ENCODE data around the gene PACSIN1. TPM values are rescaled to one million over a fixed set of nuclear protein-coding genes. Genes with fewer than 3 reads are reported as not detected.
A peak's percentile ranks its signal among the peaks of the same experiment; 100 is the strongest.

PACSIN1 gene
- total and polyA plus RNA-seq, 7 donors: 0.11 to 0.17 (median 0.11) TPM; not detected in 4

DNA sequence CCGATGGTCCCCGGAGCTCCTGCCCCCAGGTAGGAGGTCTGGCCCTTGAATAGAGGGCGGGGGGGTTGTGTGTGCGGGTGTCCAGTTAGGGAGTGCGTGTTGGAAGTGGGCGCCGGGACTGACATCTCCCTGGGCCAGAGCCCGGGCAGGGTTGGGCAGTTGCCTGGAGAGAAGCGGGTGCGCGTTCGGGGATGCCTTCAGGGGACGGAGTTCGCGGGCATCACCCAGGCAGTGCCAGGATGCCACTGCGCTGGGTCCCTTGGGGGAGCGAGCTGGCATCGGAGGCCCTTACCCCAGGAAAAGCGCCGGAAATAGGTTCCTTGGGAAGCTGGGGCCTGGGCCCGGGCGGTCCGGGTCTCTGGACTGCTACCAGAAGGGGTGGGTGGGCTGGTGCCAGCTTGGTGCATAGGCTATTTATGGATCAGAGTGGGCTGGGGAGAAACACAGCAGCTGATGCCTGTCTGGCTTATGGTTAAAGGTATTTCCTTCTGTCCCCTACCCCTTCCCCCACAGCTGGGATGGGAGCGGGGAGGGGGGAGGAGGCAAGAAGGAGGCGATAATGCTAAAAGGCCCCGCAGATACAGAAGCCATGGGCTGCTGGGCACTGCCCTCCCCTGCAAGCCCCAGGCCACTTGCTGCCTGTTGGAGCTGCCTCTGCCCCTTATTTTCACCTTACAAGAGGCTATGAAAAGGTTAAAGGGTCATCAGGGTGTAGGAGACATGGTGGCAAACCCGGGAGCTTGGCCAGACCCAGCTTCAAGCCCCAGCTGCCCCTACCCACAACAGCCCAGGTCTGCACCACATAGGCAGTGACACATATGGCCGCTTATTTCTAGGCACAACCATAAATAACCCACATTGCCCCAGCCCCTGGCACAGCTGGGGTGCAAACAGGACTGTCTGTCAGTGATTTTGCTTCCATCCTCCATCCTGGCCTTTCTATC lies 638 bp downstream of the PACSIN1 start:
- TF ChIP-seq, protein P1, sequence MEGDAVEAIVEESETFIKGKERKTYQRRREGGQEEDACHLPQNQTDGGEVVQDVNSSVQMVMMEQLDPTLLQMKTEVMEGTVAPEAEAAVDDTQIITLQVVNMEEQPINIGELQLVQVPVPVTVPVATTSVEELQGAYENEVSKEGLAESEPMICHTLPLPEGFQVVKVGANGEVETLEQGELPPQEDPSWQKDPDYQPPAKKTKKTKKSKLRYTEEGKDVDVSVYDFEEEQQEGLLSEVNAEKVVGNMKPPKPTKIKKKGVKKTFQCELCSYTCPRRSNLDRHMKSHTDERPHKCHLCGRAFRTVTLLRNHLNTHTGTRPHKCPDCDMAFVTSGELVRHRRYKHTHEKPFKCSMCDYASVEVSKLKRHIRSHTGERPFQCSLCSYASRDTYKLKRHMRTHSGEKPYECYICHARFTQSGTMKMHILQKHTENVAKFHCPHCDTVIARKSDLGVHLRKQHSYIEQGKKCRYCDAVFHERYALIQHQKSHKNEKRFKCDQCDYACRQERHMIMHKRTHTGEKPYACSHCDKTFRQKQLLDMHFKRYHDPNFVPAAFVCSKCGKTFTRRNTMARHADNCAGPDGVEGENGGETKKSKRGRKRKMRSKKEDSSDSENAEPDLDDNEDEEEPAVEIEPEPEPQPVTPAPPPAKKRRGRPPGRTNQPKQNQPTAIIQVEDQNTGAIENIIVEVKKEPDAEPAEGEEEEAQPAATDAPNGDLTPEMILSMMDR (IDR thresholded peaks at IDR 0.05): no peak
- Histone ChIP-seq H3K27me3 (ENCODE audit: insufficient read depth in 3 of 3, low read length in 2 of 3) (peaks cover 0 to 27% (median 6%) of the 10 kb centered on the region in 3 donors), H3K36me3 (ENCODE audit: insufficient read depth in 1 of 2, low read depth in 1 of 2) (no peaks in the 10 kb centered on the region), H3K4me3 (peak overlapping the region; percentile 58), H3K4me1 (no peaks in the 10 kb centered on the region), H3K9me3 (no peaks in the 10 kb centered on the region), H3K27ac (no peak overlapping the region)
- WGBS, 3 donors: 21 to 28% (median 21%) methylated on average over 27 to 28 of the region's 28 CpGs
- ATAC-seq (no peak), DNase-seq (no peak)
- intact Hi-C loops (cut with DNase I): loop anchor here in 1 of 2 donors (1.0 kb wide), 1 partner anchor 13 kb away; no protein-coding TSS in a partner anchor

DNA sequence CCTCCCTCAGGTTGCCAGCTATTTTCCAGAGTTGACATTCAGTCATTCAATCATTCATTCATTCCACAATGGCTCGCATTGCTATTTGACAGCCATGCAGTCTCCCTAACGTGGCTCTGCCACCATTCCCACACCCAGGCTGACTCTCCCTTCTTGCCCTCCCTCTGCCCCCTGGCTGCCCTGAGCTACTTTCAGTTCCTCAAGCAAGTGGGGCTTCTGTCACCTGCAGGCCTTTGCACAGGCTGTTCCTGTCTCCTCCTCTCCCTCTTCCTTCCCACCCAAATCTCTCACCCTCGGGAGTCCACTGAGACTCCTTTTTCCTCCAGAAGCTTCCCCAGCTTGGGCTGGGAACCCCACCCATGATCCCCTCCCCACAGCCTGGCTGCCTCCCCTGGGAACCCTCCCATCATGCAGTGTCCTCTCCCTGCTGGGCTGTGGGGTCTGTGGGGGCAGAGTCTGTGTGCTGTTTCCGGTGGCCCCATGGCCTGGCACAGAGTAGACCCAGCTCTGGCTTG lies 2.6 kb downstream of the PACSIN1 start:
- intact Hi-C loops (cut with DNase I): no loop called here
- H3K9me3 ChIP-seq: no peaks in the 10 kb centered on the region
- 79 to 90% (median 86%) methylated on average over 4 of the region's 4 CpGs for WGBS, 3 donors
- no peak overlapping the region for H3K4me3 ChIP-seq
- no peak for DNase-seq
- no peak for ATAC-seq
- TF ChIP-seq, protein P1 (IDR thresholded peaks at IDR 0.05): no peak
- H3K27ac ChIP-seq: no peak overlapping the region
- no peaks in the 10 kb centered on the region for H3K4me1 ChIP-seq
- H3K27me3 ChIP-seq (ENCODE audit: insufficient read depth in 3 of 3, low read length in 2 of 3): peaks cover 0 to 27% (median 6%) of the 10 kb centered on the region in 3 donors
- no peaks in the 10 kb centered on the region for H3K36me3 ChIP-seq (ENCODE audit: insufficient read depth in 1 of 2, low read depth in 1 of 2)

DNA sequence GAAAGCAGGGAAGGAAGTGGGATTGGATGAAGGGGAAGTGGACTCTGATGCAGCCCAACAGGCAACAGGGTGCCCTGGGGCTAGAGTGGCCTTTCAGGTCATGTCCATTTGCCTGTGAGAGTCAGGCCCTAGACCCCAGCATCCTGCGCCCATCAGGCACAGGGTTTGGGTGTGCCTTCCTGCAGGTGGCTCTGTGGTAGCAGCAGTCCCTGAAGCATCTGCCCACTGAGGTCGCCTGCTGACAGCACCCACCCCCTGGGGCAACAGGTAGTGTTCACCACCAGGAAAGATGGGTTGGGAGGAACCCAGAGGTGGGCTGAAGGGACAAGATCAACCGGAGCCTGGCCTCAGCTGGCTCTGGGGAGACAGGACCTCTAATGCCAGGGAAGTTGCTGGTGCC lies 3.6 kb downstream of the PACSIN1 start:
- DNase-seq: no peak
- peaks cover 3% of the 10 kb centered on the region for H3K9me3 ChIP-seq
- TF ChIP-seq, protein P1 (IDR thresholded peaks at IDR 0.05): no peak
- WGBS, 3 donors: 76 to 78% (median 77%) methylated on average over 3 of the region's 3 CpGs
- H3K27ac ChIP-seq: no peak overlapping the region
- H3K4me3 ChIP-seq: no peak overlapping the region
- intact Hi-C loops (cut with DNase I): no loop called here
- ATAC-seq: no peak
- no peaks in the 10 kb centered on the region for H3K4me1 ChIP-seq
- H3K36me3 ChIP-seq (ENCODE audit: insufficient read depth in 1 of 2, low read depth in 1 of 2): no peaks in the 10 kb centered on the region
- H3K27me3 ChIP-seq (ENCODE audit: insufficient read depth in 3 of 3, low read length in 2 of 3): peaks cover 0 to 26% (median 6%) of the 10 kb centered on the region in 3 donors

DNA sequence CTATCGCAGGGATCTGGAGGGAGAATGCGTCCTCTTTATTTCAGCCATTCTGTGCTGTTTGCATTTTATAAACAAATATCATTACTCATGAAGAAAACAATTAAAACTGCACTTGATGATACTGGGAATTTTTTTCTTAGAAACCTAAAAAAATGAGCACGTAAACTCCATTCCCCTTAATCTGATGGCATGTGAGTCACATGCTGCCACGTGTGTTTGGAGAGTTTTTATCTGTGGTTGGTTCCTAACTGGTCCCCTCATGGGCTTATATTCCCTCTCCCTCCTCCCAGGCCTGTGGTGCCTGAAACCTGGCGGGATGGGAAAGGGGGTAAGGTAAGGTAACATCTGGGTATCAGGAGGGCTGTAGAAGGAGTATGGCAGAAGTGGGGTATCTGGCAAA lies 6.5 kb downstream of the PACSIN1 start:
- H3K27me3 ChIP-seq (ENCODE audit: insufficient read depth in 3 of 3, low read length in 2 of 3): no peaks in the 10 kb centered on the region
- H3K4me1 ChIP-seq: no peaks in the 10 kb centered on the region
- no peak overlapping the region for H3K27ac ChIP-seq
- TF ChIP-seq, protein P1 (IDR thresholded peaks at IDR 0.05): no peak
- WGBS, 3 donors: 88 to 95% (median 90%) methylated on average over 5 of the region's 5 CpGs
- H3K36me3 ChIP-seq (ENCODE audit: insufficient read depth in 1 of 2, low read depth in 1 of 2): no peaks in the 10 kb centered on the region
- no peak overlapping the region for H3K4me3 ChIP-seq
- peaks cover 3% of the 10 kb centered on the region for H3K9me3 ChIP-seq
- ATAC-seq: no peak
- no peak for DNase-seq
- intact Hi-C loops (cut with DNase I): no loop called here

Measured in psoas muscle (tissue), 8 donors.